PC-3 (cell line): Measurements from ENCODE around the gene PTGIR.

Experiments used
- EZH2phosphoT487 ChIP-seq: fragments of 300-600 bp; sonication (generic); IDR thresholded peaks from 2 replicates; pipeline ENCODE4 v1.6.1; 2018; ENCODE audit warnings: mild to moderate bottlenecking, antibody characterized with exemption, low read length, borderline replicate concordance
- TF ChIP-seq, protein P1 (sequence below): fragments of 300-600 bp; sonication (generic); conservative IDR thresholded peaks from 2 replicates; pipeline ENCODE4 v1.5.1; 2017; ENCODE audit warnings: antibody characterized with exemption, low read depth, mild to moderate bottlenecking, low read length

DNA sequence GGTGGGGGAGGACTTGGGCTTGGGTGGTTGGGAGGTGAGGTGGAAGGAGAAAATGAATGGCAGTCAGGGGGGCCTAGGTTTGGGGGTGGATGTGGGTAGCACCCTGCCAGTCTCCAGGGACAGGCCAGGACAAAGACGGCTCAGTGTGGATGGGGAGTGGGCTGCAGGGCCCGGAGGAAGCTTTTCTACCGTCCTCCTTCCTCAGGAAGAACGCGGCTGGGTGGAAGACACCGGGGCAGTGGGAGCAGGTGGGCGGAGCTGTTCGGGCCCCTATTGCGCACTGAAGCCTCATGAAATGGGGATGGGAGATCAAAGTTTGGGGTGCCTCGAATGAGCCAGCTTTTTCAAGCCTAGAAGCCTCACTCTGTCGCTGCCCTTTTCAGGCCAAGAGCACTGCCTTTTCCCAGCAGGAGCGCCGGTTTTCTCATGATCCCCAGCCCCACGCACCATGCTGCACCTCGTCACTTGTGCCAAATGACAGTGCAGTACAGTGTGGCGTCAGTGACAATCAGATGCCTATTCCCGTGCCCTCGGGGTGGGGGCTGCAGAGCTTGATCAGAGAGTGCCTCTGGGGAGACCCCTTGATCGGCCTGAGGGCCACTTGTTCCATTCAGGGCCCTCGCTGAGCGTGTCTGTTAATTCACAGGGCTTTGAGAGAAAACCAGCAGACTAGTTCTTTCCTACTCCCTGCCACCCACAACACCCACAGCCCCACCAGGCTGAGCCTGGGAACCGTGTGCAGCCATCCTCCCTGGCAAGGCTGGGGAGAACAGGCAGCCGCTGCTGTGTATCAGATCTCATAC is 22.3 kb downstream of the PTGIR start:
- TF ChIP-seq, protein P1, sequence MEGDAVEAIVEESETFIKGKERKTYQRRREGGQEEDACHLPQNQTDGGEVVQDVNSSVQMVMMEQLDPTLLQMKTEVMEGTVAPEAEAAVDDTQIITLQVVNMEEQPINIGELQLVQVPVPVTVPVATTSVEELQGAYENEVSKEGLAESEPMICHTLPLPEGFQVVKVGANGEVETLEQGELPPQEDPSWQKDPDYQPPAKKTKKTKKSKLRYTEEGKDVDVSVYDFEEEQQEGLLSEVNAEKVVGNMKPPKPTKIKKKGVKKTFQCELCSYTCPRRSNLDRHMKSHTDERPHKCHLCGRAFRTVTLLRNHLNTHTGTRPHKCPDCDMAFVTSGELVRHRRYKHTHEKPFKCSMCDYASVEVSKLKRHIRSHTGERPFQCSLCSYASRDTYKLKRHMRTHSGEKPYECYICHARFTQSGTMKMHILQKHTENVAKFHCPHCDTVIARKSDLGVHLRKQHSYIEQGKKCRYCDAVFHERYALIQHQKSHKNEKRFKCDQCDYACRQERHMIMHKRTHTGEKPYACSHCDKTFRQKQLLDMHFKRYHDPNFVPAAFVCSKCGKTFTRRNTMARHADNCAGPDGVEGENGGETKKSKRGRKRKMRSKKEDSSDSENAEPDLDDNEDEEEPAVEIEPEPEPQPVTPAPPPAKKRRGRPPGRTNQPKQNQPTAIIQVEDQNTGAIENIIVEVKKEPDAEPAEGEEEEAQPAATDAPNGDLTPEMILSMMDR: no peak
- no peak for TF ChIP-seq EZH2phosphoT487
